ENCODE data around the gene ALOXE3. TPM values are rescaled to one million over a fixed set of nuclear protein-coding genes. Genes with fewer than 3 reads are reported as not detected.
A peak's percentile ranks its signal among the peaks of the same experiment; 100 is the strongest.
"Not testable (repeated sequence)": the region's sequence is repeated elsewhere in the genome, so short reads cannot be mapped to it uniquely, and the experiment has no call there.

ALOXE3 gene
- total RNA-seq, 2 donors from 2014 or later: not detected

- DNase-seq (no peak), ATAC-seq (replicated peaks in 1 of 2) (no peak)
- Mint-ChIP-seq H3K4me1 (ENCODE audit: low read depth) (peaks cover 13% of the 10 kb centered on the region), H3K27me3 (ENCODE audit: low read depth) (no peaks in the 10 kb centered on the region), H3K4me3 (no peak overlapping the region), H3K9me3 (no peaks in the 10 kb centered on the region), H3K36me3 (ENCODE audit: insufficient read depth in 2 of 2) (peaks cover 0 to 7% of the 10 kb centered on the region in 2 donors), H3K27ac (no peak overlapping the region)
These were observed 36.0 kb downstream of the ALOXE3 start for GRCh38 chr17:8082292-8082691.

DNA sequence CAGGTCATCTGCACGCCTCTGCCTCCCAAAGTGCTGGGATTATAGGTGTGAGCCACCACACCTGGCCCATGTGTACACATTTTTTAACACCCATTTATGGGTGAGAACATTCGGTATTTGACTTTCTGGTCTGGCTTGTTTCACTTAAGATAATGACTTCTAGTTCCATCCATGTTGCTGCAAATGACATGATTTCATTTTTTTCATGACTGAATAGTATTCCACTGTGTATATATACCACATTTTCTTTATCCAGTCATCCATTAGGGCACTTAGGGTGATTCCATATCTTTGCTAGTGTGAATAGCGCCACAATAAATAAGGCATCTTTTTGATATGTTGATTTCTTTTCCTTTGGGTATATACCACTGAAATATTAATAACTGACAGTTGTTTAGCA lies 36.4 kb downstream of the ALOXE3 start:
- H3K27ac Mint-ChIP-seq: no peak overlapping the region
- ATAC-seq (replicated peaks in 1 of 2) (no peak), DNase-seq (no peak)
- peaks cover 13% of the 10 kb centered on the region for H3K4me1 Mint-ChIP-seq (ENCODE audit: low read depth)
- H3K9me3 Mint-ChIP-seq: no peaks in the 10 kb centered on the region
- H3K36me3 Mint-ChIP-seq (ENCODE audit: insufficient read depth in 2 of 2): peaks cover 0 to 7% of the 10 kb centered on the region in 2 donors
- H3K4me3 Mint-ChIP-seq: peak overlapping the region in 1 of 2 donors; percentile 32
- no peaks in the 10 kb centered on the region for H3K27me3 Mint-ChIP-seq (ENCODE audit: low read depth)

DNA sequence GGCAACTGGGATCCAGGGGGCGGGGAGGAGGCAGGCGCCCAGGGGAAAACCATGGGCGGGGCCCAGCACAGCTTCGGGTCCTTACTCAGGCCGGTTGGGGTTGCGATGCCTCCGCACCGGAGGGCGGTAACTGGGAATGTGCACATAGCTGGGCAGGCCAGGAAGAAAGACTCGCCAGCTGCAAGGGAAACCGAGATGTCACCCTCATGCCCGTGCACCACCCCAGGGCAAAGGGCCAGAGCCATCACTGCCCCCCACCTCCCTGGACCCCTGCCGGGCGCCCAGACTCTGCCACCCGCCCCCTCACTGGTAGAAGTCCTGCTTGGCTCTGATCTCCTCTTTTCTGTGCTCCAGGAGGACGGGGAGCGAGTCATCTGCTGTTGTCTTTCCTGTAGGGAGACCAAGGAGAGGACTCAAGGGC lies 37.5 kb downstream of the ALOXE3 start:
- Mint-ChIP-seq H3K27ac (no peak overlapping the region), H3K4me3 (peak overlapping the region; percentile 95 to 96), H3K36me3 (ENCODE audit: insufficient read depth in 2 of 2) (peaks cover 0 to 7% of the 10 kb centered on the region in 2 donors), H3K27me3 (ENCODE audit: low read depth) (no peaks in the 10 kb centered on the region), H3K4me1 (ENCODE audit: low read depth) (peaks cover 13% of the 10 kb centered on the region), H3K9me3 (no peaks in the 10 kb centered on the region)
- DNase-seq: no peak
- ATAC-seq (replicated peaks in 1 of 2): no peak

DNA sequence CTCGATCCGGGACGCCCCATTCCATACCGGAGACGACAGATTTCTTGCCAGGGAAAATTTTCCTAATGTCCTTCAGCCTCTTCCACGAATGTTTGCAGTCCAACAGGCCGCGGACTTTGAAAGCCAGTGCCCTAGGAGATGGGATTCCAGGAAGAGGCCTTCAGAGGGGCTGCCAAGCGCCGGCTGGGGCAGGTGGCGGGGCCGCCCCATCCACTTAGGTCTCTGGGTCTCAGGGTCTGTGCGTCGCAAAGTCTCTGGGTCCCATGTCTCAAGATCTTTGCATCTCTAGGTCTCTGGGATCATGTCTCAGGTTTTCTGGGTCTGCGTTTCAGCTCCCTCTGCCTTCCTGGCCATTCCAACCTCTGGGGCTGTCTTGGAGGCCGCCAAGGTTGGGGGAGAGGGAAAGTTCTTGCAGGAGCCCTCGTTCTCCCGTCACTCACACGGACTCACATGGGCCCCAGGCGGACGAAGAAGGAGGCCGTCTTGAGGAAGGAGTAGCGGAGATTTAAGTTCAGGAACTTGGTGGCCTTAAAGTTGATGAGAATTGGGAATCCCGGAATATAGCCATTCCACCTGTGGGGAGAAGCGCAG lies 38.0 kb downstream of the ALOXE3 start:
- Mint-ChIP-seq H3K4me3 (peak overlapping the region; percentile 95 to 96), H3K27ac (no peak overlapping the region), H3K36me3 (ENCODE audit: insufficient read depth in 2 of 2) (peaks cover 0 to 7% of the 10 kb centered on the region in 2 donors), H3K9me3 (no peaks in the 10 kb centered on the region), H3K4me1 (ENCODE audit: low read depth) (peaks cover 13% of the 10 kb centered on the region), H3K27me3 (ENCODE audit: low read depth) (no peaks in the 10 kb centered on the region)
- ATAC-seq (replicated peaks in 1 of 2) (no peak), DNase-seq (no peak)

GRCh38 chr17:8079291-8080207 lies 38.8 kb downstream of the ALOXE3 start:
- H3K9me3 Mint-ChIP-seq: no peaks in the 10 kb centered on the region
- H3K27me3 Mint-ChIP-seq (ENCODE audit: low read depth): peaks cover 7% of the 10 kb centered on the region
- H3K27ac Mint-ChIP-seq: no peak overlapping the region
- H3K36me3 Mint-ChIP-seq (ENCODE audit: insufficient read depth in 2 of 2): peaks cover 0 to 7% of the 10 kb centered on the region in 2 donors
- H3K4me1 Mint-ChIP-seq (ENCODE audit: low read depth): peaks cover 13% of the 10 kb centered on the region
- H3K4me3 Mint-ChIP-seq: peak overlapping the region; percentile 95 to 96
- DNase-seq (peak; percentile 88 to 89), ATAC-seq (replicated peaks in 1 of 2) (peak; percentile 92)

DNA sequence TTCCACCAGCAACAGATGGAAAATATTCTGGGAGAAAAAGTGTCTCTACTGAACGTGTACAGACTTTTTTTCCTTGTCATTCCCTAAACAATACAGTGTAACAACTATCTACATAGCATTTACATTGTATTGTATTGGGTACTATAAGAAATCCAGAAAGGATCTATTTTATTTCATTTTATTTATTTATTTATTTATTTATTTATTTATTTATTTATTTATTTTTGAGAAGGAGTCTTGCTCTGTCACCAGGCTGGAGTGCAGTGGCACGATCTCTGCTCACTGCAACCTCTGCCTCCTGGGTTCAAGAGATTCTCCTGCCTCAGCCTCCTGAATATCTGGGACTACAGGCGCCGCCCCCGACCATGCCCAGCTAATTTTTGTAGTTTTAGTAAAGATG lies 40.4 kb downstream of the ALOXE3 start:
- ATAC-seq (replicated peaks in 1 of 2); H3K36me3 Mint-ChIP-seq (ENCODE audit: insufficient read depth in 2 of 2); H3K27ac Mint-ChIP-seq; H3K4me3 Mint-ChIP-seq; DNase-seq; H3K9me3 Mint-ChIP-seq: not testable (repeated sequence)
- Mint-ChIP-seq H3K27me3 (ENCODE audit: low read depth) (peaks cover 24% of the 10 kb centered on the region), H3K4me1 (ENCODE audit: low read depth) (peaks cover 29% of the 10 kb centered on the region)

GRCh38 chr17:8076502-8077266 lies 41.6 kb downstream of the ALOXE3 start:
- peaks cover 0 to 5% of the 10 kb centered on the region in 2 donors for H3K36me3 Mint-ChIP-seq (ENCODE audit: insufficient read depth in 2 of 2)
- no peak for ATAC-seq (replicated peaks in 1 of 2)
- peaks cover 36% of the 10 kb centered on the region for H3K27me3 Mint-ChIP-seq (ENCODE audit: low read depth)
- H3K4me3 Mint-ChIP-seq: no peak overlapping the region
- H3K9me3 Mint-ChIP-seq: no peaks in the 10 kb centered on the region
- no peak for DNase-seq
- no peak overlapping the region for H3K27ac Mint-ChIP-seq
- H3K4me1 Mint-ChIP-seq (ENCODE audit: low read depth): peaks cover 41% of the 10 kb centered on the region

DNA sequence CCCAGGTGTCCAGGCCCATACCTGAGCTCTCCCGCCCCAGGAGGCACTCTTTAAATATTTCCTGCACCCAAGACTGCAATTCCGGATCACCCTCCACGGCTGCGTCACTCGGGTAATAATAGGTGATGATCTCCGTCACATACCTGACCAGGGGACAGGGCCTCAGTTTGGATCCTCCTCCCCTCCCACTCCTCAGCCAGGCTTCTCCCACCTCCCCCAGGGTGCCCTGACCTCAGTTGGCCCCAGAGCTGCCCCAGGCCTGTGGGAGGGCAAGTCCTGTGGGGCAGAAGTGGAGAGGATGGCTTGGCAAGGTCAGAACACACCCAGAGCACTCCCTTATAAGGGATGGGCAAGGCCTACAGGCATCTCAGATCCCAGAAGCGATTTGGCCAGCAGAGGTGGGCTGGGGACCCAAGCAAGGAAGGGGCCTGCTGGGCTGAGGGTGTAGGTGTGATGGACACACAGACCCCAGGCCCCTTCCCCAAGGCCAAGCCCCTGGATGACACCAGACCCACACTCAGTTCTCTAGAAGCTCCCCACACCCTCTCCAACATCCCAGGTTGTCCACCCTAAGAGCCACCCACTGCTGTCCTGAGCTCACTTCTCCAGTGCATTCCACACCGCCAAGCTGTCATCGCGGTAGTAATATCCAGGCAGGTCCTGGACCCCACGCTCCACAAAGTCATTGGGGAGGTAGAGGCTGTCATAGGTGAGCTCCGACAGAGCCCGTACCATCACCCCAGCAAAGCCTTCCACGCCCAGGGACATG lies 42.6 kb downstream of the ALOXE3 start:
- no peak for DNase-seq
- Mint-ChIP-seq H3K4me1 (ENCODE audit: low read depth) (peaks cover 35% of the 10 kb centered on the region), H3K4me3 (no peak overlapping the region), H3K9me3 (no peaks in the 10 kb centered on the region), H3K27ac (no peak overlapping the region), H3K27me3 (ENCODE audit: low read depth) (peaks cover 45% of the 10 kb centered on the region), H3K36me3 (ENCODE audit: insufficient read depth in 2 of 2) (peaks cover 0 to 3% of the 10 kb centered on the region in 2 donors)
- ATAC-seq (replicated peaks in 1 of 2): no peak

- Mint-ChIP-seq H3K27me3 (ENCODE audit: low read depth) (peaks cover 49% of the 10 kb centered on the region), H3K4me3 (no peak overlapping the region), H3K27ac (no peak overlapping the region), H3K9me3 (no peaks in the 10 kb centered on the region), H3K4me1 (ENCODE audit: low read depth) (peaks cover 29% of the 10 kb centered on the region), H3K36me3 (ENCODE audit: insufficient read depth in 2 of 2) (peaks cover 0 to 3% of the 10 kb centered on the region in 2 donors)
- ATAC-seq (replicated peaks in 1 of 2) (no peak), DNase-seq (no peak)
These were observed 43.2 kb downstream of the ALOXE3 start for GRCh38 chr17:8075081-8075480.

- no peak for ATAC-seq (replicated peaks in 1 of 2)
- no peak overlapping the region for H3K27ac Mint-ChIP-seq
- DNase-seq: no peak
- H3K4me1 Mint-ChIP-seq (ENCODE audit: low read depth): peaks cover 28% of the 10 kb centered on the region
- peaks cover 0 to 1% of the 10 kb centered on the region in 2 donors for H3K36me3 Mint-ChIP-seq (ENCODE audit: insufficient read depth in 2 of 2)
- peak overlapping the region; percentile 5 to 91 for H3K4me3 Mint-ChIP-seq
- peaks cover 49% of the 10 kb centered on the region for H3K27me3 Mint-ChIP-seq (ENCODE audit: low read depth)
- H3K9me3 Mint-ChIP-seq: no peaks in the 10 kb centered on the region
These were observed 43.8 kb downstream of the ALOXE3 start for GRCh38 chr17:8074554-8074953.

DNA sequence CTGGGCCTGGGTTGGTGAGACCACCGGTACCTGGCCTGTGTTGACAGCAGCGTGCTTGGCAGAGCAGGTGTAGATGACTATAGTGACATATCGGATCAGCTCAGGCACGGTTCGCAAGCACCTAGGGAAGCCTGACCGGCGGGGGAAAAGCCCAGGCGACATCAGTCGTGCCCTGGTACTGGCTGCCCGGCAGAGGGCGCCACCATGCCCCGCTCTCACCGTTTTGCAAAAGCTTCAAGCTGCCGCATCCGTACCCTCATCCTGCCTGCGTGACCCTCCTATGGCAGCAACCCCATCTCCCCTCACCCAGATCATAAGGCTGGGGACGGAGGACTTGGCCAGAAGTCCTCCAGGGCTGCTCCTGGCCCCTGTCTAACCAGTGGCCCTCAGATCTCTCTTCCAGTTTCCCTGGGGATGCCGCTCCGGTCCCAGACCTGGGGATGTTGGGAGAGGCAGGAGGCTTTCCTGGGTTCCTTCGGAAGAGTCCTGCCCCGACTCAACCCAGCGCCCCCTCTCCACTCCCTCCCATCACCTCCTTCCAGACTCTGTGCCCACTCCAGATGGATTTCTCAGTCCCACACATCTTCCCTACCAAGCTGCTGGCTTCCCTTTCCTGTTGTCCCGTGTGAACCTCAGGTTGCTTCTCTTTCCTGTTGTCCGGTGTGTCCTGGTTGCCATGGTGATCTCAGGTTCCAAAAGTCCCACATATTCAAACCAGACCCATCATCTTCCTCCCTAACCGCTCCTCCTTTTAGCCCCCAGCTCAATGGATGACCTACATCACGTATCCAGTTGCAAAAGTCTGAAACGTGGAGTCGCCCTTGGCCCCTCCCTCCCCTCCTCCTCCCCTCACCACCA lies 44.5 kb downstream of the ALOXE3 start:
- Mint-ChIP-seq H3K4me3 (peak overlapping the region; percentile 74 to 91), H3K9me3 (no peaks in the 10 kb centered on the region), H3K27me3 (ENCODE audit: low read depth) (peaks cover 49% of the 10 kb centered on the region), H3K4me1 (ENCODE audit: low read depth) (peaks cover 28% of the 10 kb centered on the region), H3K36me3 (ENCODE audit: insufficient read depth in 2 of 2) (no peaks in the 10 kb centered on the region), H3K27ac (no peak overlapping the region)
- ATAC-seq (replicated peaks in 1 of 2) (peak; percentile 87 to 91), DNase-seq (peak; percentile 88 to 89)

Data from activated T-cell treated with anti-CD3 and anti-CD28 coated beads, Interleukin-2, amount 50 U/mL, for 72 hours (primary cell).